Measurements from ENCODE around the gene OR14I1. TPM values are rescaled to one million over a fixed set of nuclear protein-coding genes. Genes with fewer than 3 reads are reported as not detected.

Gene OR14I1
- polyA plus RNA-seq, 1 donor: not detected

DNA sequence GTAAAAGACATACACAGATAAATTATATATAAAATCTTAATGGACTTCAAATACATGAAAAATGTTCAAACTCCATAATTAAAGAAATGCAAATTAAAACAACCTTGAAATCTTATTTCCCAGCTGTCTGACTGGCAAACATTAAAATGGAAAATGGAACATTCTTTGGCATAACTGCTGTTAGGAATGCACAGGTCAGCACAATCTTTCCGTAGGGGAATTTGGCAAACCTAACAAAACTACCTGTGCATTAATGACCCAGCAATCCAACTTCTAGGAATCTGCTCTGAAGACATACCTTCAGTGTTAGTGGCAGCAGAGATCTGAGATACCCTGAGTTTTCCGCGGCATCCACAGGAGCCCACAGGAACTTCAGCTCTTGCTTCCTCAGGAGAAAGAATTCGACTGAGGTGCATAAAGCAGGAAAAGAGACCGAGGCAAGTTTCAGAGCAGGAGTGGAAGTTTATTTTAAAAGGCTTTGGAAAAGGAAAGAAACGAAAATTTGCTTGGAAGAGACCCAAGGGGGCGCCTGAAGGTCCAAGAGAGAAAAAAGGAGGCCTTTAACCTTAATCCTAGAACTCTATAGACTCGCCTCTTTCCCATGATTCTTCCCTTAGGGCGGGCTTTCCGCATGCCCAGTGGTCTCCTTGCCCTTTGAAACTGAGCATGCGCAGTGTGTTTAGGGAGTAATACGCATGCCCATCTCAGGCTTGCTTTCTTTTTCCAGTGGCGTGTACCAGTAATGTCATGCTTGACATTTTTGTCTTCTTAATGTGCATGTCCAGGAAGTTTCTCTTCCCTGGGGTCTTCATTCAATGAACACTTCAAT, 28.2 kb upstream of the OR14I1 start:
- Histone ChIP-seq H3K36me3 (ENCODE audit: control insufficient read depth, insufficient read depth, low read length) (no peaks in the 10 kb centered on the region), H3K4me3 (ENCODE audit: low read length) (no peak overlapping the region), H3K27ac (ENCODE audit: low read length) (no peak overlapping the region), H3K4me1 (ENCODE audit: control insufficient read depth, insufficient read depth, low read length) (no peaks in the 10 kb centered on the region), H3K9me3 (ENCODE audit: control insufficient read depth, low read depth, low read length) (no peaks in the 10 kb centered on the region), H3K27me3 (ENCODE audit: control insufficient read depth, insufficient read depth, low read length) (no peaks in the 10 kb centered on the region)
- DNase-seq: no peak
- 73% methylated on average over 4 of the region's 13 CpGs for WGBS (ENCODE audit: insufficient coverage, low lambda C conversion rate)

DNA sequence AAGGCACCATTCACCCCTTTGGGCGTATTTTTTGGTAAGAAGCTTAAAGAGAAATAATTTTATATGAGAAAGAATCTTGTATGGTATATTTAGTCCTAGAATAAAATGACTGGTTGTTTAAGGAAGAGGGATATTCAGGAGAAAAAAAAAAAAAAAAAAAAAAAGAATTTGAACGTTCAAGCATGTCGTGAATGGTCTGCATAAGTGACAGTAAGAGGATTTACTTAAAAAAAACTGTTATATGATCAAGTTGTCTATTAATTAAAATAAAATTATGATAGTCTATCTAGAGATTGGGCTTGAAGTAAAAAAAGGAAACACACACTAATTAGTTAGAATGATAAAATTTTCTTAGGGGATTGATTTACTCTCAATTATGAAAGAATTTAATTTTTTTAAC, 11.7 kb upstream of the OR14I1 start:
- H3K4me1 ChIP-seq (ENCODE audit: control insufficient read depth, insufficient read depth, low read length): no peaks in the 10 kb centered on the region
- peaks cover 4% of the 10 kb centered on the region for H3K9me3 ChIP-seq (ENCODE audit: control insufficient read depth, low read depth, low read length)
- WGBS (ENCODE audit: insufficient coverage, low lambda C conversion rate): no CpG with 5 or more reads among the region's 3 CpGs
- no peak overlapping the region for H3K27ac ChIP-seq (ENCODE audit: low read length)
- no peaks in the 10 kb centered on the region for H3K36me3 ChIP-seq (ENCODE audit: control insufficient read depth, insufficient read depth, low read length)
- DNase-seq: no peak
- no peak overlapping the region for H3K4me3 ChIP-seq (ENCODE audit: low read length)
- no peaks in the 10 kb centered on the region for H3K27me3 ChIP-seq (ENCODE audit: control insufficient read depth, insufficient read depth, low read length)

DNA sequence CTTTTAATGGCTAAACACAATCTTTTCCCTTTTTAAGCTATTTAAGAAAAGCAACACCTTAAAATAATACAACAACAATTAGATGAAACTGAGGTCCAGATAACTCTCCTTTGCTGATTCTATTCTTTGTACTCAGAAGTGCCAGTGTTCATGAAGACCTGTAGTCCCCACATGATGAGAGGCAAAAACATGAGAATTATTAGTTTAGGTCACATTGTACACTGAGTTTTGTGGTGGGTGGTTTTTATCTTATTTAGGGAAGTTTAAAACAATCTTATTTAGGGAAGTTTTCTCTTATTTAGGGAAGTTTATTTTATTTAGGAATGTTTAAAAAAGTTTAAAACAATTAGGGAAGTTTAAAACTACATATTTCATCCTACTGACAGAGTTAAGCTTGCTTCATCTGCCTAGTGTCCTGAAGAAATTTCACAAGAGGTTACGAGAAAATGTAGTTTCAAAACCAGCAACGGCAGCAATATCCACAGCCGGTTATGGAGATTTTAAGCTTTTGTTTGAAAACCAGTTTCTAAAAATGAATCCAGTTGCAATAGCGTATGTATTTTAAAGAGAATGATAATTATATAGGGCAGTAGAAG, 7.8 kb upstream of the OR14I1 start:
- 100% methylated on average over 1 of the region's 4 CpGs for WGBS (ENCODE audit: insufficient coverage, low lambda C conversion rate)
- no peak overlapping the region for H3K27ac ChIP-seq (ENCODE audit: low read length)
- no peak overlapping the region for H3K4me3 ChIP-seq (ENCODE audit: low read length)
- H3K27me3 ChIP-seq (ENCODE audit: control insufficient read depth, insufficient read depth, low read length): no peaks in the 10 kb centered on the region
- H3K4me1 ChIP-seq (ENCODE audit: control insufficient read depth, insufficient read depth, low read length): no peaks in the 10 kb centered on the region
- H3K9me3 ChIP-seq (ENCODE audit: control insufficient read depth, low read depth, low read length): peaks cover 10% of the 10 kb centered on the region
- no peaks in the 10 kb centered on the region for H3K36me3 ChIP-seq (ENCODE audit: control insufficient read depth, insufficient read depth, low read length)
- no peak for DNase-seq

DNA sequence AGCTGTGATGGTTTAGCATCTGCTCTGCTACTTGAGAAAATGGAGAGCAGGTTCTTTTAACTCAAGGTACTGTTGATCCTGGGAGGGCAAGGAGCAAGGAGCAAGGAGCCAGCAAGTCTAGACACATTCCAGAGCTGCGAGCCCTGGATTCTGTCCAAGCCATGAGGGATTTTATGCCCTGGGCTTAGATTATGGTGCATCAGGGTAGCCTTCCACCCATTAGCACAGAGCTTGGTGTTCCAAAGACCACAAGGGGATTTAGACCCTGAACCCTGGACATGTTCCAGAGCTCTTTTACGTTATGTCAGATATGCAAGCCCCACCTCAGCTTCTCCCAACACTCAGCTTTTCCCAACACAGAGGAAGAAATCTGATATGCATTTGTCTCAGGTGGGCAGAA, 2.0 kb upstream of the OR14I1 start:
- whole genome bisulfite sequencing (ENCODE audit: insufficient coverage, low lambda C conversion rate): no CpG with 5 or more reads among the region's 2 CpGs
- H3K27ac ChIP-seq (ENCODE audit: low read length): peak overlapping the region; percentile 16

DNA sequence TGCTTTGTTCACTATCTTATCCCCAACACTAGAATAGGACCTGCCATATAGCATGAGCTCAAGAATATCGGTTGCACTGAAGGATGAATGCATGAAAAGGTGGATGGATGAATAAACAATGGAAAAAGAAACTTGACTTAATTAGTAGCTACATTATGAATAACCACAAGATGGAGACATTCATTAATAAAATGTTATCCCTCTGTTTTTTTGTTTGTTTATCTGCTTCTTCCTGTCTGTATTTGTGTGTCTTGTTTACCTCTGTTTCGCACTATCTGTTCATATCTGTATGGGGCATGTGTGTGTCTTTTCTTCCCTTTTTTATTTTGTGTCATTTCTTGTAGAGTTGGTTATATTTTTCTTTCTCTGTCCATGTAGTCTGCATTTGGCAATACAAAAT, 1.1 kb upstream of the OR14I1 start:
- Histone ChIP-seq H3K27ac (ENCODE audit: low read length) (peak overlapping the region; percentile 16), H3K4me3 (ENCODE audit: low read length) (no peak overlapping the region), H3K9me3 (ENCODE audit: control insufficient read depth, low read depth, low read length) (peaks cover 8% of the 10 kb centered on the region), H3K4me1 (ENCODE audit: control insufficient read depth, insufficient read depth, low read length) (no peaks in the 10 kb centered on the region), H3K27me3 (ENCODE audit: control insufficient read depth, insufficient read depth, low read length) (no peaks in the 10 kb centered on the region), H3K36me3 (ENCODE audit: control insufficient read depth, insufficient read depth, low read length) (no peaks in the 10 kb centered on the region)
- DNase-seq: peak in 1 of 2 donors; percentile 28
- WGBS (ENCODE audit: insufficient coverage, low lambda C conversion rate): 89% methylated on average over 1 of the region's 2 CpGs

More for the DNA sequence above, 2.0 kb upstream of the OR14I1 start:
- Histone ChIP-seq H3K9me3 (ENCODE audit: control insufficient read depth, low read depth, low read length) (peaks cover 8% of the 10 kb centered on the region), H3K36me3 (ENCODE audit: control insufficient read depth, insufficient read depth, low read length) (no peaks in the 10 kb centered on the region), H3K4me1 (ENCODE audit: control insufficient read depth, insufficient read depth, low read length) (no peaks in the 10 kb centered on the region), H3K27me3 (ENCODE audit: control insufficient read depth, insufficient read depth, low read length) (no peaks in the 10 kb centered on the region), H3K4me3 (ENCODE audit: low read length) (no peak overlapping the region)
- peak; percentile 59 to 82 for DNase-seq

DNA sequence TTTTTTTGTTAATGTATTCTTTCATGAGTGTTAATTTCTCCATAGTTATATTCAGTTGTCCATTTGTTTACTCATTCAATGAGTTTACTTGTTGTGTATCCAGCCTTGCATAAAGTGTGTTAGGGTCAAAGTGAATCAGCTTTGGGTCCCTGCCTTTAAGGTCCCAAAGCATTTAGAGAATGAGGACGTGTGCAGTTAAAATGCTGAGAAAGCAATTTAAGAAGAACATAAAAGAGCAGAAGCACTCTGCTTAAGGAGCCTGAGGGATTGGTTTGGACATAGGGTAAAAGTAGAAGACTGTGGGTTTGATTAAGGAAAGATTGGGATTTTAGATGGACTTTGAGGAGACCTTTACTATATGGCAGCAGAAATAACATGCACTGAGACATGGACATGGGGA, 3.5 kb downstream of the OR14I1 start:
- 67% methylated on average over 1 of the region's 1 CpG for WGBS (ENCODE audit: insufficient coverage, low lambda C conversion rate)
- Histone ChIP-seq H3K4me3 (ENCODE audit: low read length) (no peak overlapping the region), H3K4me1 (ENCODE audit: control insufficient read depth, insufficient read depth, low read length) (no peaks in the 10 kb centered on the region), H3K36me3 (ENCODE audit: control insufficient read depth, insufficient read depth, low read length) (no peaks in the 10 kb centered on the region), H3K9me3 (ENCODE audit: control insufficient read depth, low read depth, low read length) (no peaks in the 10 kb centered on the region), H3K27me3 (ENCODE audit: control insufficient read depth, insufficient read depth, low read length) (no peaks in the 10 kb centered on the region), H3K27ac (ENCODE audit: low read length) (no peak overlapping the region)
- DNase-seq: no peak

DNA sequence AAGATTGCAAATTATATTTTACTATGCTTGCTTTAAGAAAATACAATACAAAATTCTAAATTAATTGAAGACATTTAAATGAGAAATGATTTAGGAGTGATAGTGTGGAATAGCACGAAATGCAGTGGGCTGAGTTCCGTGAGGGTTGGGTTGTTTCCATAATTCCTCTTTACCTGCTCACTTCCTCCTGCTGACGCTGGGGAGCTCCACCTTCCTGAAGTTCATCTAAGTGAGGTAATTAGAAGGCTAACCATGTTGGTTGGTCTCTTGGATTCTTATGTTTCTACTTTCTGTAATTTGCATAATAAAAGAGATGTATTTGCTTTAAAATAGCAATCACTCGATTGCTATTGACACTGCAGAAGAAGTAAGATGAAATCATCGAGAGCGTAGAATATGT, 4.7 kb downstream of the OR14I1 start:
- 84% methylated on average over 3 of the region's 6 CpGs for WGBS (ENCODE audit: insufficient coverage, low lambda C conversion rate)
- no peaks in the 10 kb centered on the region for H3K36me3 ChIP-seq (ENCODE audit: control insufficient read depth, insufficient read depth, low read length)
- no peak overlapping the region for H3K4me3 ChIP-seq (ENCODE audit: low read length)
- H3K9me3 ChIP-seq (ENCODE audit: control insufficient read depth, low read depth, low read length): no peaks in the 10 kb centered on the region
- H3K27ac ChIP-seq (ENCODE audit: low read length): no peak overlapping the region
- no peaks in the 10 kb centered on the region for H3K4me1 ChIP-seq (ENCODE audit: control insufficient read depth, insufficient read depth, low read length)
- H3K27me3 ChIP-seq (ENCODE audit: control insufficient read depth, insufficient read depth, low read length): no peaks in the 10 kb centered on the region
- no peak for DNase-seq

DNA sequence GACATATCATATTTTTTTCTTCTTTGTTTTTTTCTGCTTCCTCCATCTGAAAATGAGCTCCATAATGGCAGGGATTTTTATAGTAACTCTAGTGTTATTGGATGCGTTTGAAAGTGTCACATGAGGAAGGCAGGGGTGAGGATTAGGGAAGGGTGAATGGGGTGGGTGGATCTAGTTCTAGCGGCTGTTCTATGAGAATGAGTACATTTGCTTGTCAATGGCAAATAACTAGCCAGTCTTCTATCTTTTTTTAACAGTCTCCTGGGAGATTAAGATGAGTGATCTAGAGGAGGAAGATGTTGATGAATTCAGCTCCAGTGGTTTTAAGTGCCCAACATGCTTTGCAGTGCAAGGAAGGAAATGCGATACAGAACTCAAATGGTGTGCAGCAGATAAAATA, 5.8 kb downstream of the OR14I1 start:
- DNase-seq: no peak
- WGBS (ENCODE audit: insufficient coverage, low lambda C conversion rate): no CpG with 5 or more reads among the region's 3 CpGs
- no peaks in the 10 kb centered on the region for H3K36me3 ChIP-seq (ENCODE audit: control insufficient read depth, insufficient read depth, low read length)
- no peak overlapping the region for H3K27ac ChIP-seq (ENCODE audit: low read length)
- H3K9me3 ChIP-seq (ENCODE audit: control insufficient read depth, low read depth, low read length): peaks cover 3% of the 10 kb centered on the region
- H3K4me3 ChIP-seq (ENCODE audit: low read length): no peak overlapping the region
- peaks cover 4% of the 10 kb centered on the region for H3K27me3 ChIP-seq (ENCODE audit: control insufficient read depth, insufficient read depth, low read length)
- no peaks in the 10 kb centered on the region for H3K4me1 ChIP-seq (ENCODE audit: control insufficient read depth, insufficient read depth, low read length)

DNA sequence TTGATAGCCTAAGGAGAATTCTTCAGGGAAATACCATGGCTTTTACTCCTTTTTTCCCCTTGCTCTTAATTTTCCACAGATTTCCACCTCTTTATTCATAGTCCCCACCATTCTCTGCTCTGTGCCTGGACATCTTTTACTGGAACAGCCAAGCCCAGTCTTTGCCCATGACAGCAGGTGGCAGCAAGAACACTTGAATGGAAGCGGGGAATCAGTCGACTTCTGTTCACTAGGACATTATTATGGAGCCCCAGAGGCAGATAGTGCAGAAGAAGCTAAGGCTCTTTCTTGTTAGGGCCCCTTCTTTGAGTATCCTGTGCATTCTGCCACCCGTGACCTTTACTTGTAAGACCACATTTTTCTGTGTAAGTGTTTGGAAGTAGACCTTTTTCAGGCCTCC, 6.3 kb downstream of the OR14I1 start:
- Histone ChIP-seq H3K4me1 (ENCODE audit: control insufficient read depth, insufficient read depth, low read length) (no peaks in the 10 kb centered on the region), H3K4me3 (ENCODE audit: low read length) (no peak overlapping the region), H3K27ac (ENCODE audit: low read length) (no peak overlapping the region), H3K36me3 (ENCODE audit: control insufficient read depth, insufficient read depth, low read length) (no peaks in the 10 kb centered on the region), H3K9me3 (ENCODE audit: control insufficient read depth, low read depth, low read length) (peaks cover 8% of the 10 kb centered on the region), H3K27me3 (ENCODE audit: control insufficient read depth, insufficient read depth, low read length) (peaks cover 4% of the 10 kb centered on the region)
- no CpG with 5 or more reads among the region's 3 CpGs for WGBS (ENCODE audit: insufficient coverage, low lambda C conversion rate)
- DNase-seq: peak; percentile 44 to 61

DNA sequence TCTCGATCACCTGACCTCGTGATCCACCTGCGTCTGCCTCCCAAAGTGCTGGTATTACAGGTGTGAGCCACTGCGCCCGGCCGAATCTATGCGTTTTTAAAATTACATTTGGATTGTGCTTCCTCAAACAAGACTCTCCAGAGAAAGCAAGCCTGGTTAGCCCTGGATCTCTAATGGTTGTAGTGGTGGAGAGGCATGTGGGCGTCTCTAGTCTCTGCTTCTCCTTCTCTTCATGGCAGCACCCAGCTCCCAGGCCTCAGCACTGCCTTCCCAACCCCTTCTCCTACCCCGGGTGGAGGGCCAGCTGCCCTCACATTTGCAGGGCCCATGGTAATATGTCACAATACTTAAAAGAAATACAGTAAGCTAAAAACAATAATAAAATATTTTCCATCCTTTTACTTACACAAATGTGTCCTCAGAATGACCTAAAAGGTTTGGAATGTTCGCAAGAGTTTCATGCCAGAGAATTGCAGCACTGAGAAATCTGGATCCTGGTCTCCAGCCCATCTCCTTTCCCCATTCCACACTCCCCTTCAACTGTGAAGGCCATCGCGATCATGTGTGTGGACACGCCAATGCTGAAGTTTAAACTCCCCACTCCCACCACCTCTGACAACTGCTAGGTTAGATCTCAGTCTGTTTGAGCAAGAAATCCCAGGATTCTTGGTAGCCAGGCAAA, 7.0 kb downstream of the OR14I1 start:
- Histone ChIP-seq H3K4me1 (ENCODE audit: control insufficient read depth, insufficient read depth, low read length) (no peaks in the 10 kb centered on the region), H3K27ac (ENCODE audit: low read length) (no peak overlapping the region), H3K9me3 (ENCODE audit: control insufficient read depth, low read depth, low read length) (peaks cover 8% of the 10 kb centered on the region), H3K27me3 (ENCODE audit: control insufficient read depth, insufficient read depth, low read length) (peaks cover 4% of the 10 kb centered on the region), H3K36me3 (ENCODE audit: control insufficient read depth, insufficient read depth, low read length) (no peaks in the 10 kb centered on the region), H3K4me3 (ENCODE audit: low read length) (no peak overlapping the region)
- no peak for DNase-seq
- WGBS (ENCODE audit: insufficient coverage, low lambda C conversion rate): no CpG with 5 or more reads among the region's 13 CpGs

Measured in large intestine (tissue), 3 donors.